HepG2 (cell line): ENCODE data around the gene VSTM4.

ENCODE experiments used
- EZH2 ChIP-seq: conservative IDR thresholded peaks from 2 replicates; pipeline ENCODE4 v1.6.1; 2012; ENCODE audit warnings: mild to moderate bottlenecking, low read depth, low read length, moderate library complexity
- ONECUT2 ChIP-seq: sonication (generic); formaldehyde crosslinking; IDR thresholded peaks from 2 replicates; pipeline ENCODE4 v1.4.0; 2020; ENCODE audit warnings: missing genetic modification reagents
- TF ChIP-seq, protein P1 (sequence below): sonication (generic); formaldehyde crosslinking; IDR thresholded peaks from 2 replicates; pipeline ENCODE4 v1.8.0; 2022; ENCODE audit warnings: mild to moderate bottlenecking, missing genetic modification reagents, borderline replicate concordance

DNA sequence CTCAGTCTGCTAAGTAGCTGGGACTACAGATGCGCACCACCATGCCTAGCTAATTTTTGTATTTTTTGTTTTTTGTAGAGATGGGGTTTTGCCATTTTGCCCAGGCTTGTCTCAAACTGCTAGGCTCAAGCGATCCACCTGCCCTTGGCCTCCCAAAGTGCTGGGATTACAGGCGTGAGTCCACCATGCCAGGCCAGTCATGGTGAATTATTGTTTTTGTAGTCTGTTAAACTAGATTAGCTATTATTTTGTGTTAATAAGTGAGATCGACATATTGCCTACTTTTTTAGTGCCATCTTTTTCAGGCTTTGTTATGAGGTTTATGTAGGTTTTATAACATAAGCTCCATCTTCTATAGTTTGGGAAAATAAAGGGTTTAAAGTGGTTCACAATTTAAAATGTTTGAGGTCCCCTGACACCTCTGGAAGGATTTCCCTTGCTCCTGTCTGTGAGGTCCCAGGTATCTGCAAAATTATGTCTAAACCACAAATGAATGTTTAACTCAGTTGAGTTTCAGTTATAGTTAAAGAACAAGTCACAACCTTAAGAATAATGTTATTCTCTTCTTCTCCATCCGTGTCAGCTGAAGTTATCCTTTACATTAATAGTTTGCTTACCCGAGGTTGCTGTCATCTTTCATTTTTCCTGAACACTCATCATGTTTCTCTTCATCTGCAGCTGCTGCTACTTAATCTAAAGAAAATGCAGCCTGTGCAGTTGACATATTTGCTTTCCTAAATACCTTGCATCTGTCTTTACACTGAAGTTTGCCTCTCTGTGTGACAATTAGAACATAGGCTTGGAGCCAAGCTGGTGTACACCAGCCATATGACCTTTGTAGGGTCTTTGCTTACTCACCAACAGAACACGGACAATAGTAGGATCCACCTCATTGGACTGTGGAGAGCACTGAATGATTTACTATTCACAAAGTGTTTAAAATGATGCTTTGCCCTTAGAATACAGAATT lies 8.9 kb upstream of the VSTM4 start:
- TF ChIP-seq ONECUT2 (CRISPR knock-in tag) (no peak), EZH2 (no peak)
- TF ChIP-seq, protein P1, sequence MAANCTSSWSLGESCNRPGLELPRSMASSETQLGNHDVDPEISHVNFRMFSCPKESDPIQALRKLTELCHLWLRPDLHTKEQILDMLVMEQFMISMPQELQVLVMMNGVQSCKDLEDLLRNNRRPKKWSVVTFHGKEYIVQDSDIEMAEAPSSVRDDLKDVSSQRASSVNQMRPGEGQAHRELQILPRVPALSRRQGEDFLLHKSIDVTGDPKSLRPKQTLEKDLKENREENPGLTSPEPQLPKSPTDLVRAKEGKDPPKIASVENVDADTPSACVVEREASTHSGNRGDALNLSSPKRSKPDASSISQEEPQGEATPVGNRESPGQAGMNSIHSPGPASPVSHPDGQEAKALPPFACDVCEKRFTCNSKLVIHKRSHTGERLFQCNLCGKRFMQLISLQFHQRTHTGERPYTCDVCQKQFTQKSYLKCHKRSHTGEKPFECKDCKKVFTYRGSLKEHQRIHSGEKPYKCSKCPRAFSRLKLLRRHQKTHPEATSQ (CRISPR knock-in tag), result no peak
